IMR-90 (cell line): ENCODE results near the gene GBE1. TPM values are rescaled to one million over a fixed set of nuclear protein-coding genes. Genes with fewer than 3 reads are reported as not detected.

Experiments
- ATAC-seq: fragments of 200-7000 bp; cut with Tn5 transposase; 2 replicates; pipeline ENCODE4 v1.9.1; 2020; ENCODE audit warnings: low read depth, mild to moderate bottlenecking, moderate library complexity
- BruUV-seq: library from RNA; stranded (reverse); fragments of 400-500 nt; replicated peaks from 2 replicates; lab custom pipeline; 2021; lab: Mats Ljungman, UMichigan
- CTCF ChIA-PET: fragments of 300-600 bp; formaldehyde crosslinking; extraction: SDS; loops from one replicate; lab custom pipeline; 2021; ENCODE audit warnings: antibody characterized with exemption; lab: Yijun Ruan, JAX
- POLR2A ChIA-PET: fragments of 300-600 bp; sonication (Branson Sonifier 250); formaldehyde crosslinking; loops from one replicate; lab custom pipeline; 2022; ENCODE audit warnings: antibody characterized with exemption; ENCODE audit not compliant: unreplicated experiment; lab: Charles Lee
- DNase-seq: peaks from one replicate; pipeline ENCODE4 v3.0.0; 2013
- H2AFZ ChIP-seq: replicated peaks from 2 replicates; pipeline ENCODE3; 2013; ENCODE audit warnings: low read length, mild to moderate bottlenecking; ENCODE audit not compliant: poor library complexity
- H2AK5ac ChIP-seq: 2 replicates; pipeline ENCODE4 v1.6.1; 2013; ENCODE audit warnings: low read depth, low read length, inconsistent platforms
- H2AK9ac ChIP-seq: replicated peaks from 2 replicates; pipeline ENCODE3; 2013; ENCODE audit warnings: mild to moderate bottlenecking, low read depth, low read length, moderate library complexity; ENCODE audit not compliant: poor library complexity
- H2BK120ac ChIP-seq: 2 replicates; pipeline ENCODE4 v1.6.1; 2013; ENCODE audit warnings: low read depth, low read length, inconsistent platforms
- H2BK15ac ChIP-seq: 3 replicates; pipeline ENCODE4 v1.6.1; 2013; ENCODE audit warnings: low read depth, low read length, inconsistent platforms
- H2BK20ac ChIP-seq: 2 replicates; pipeline ENCODE4 v1.6.1; 2013; ENCODE audit warnings: low read depth, mild to moderate bottlenecking, inconsistent platforms, low read length, moderate library complexity
- H2BK5ac ChIP-seq: 2 replicates; pipeline ENCODE4 v1.6.1; 2013; ENCODE audit warnings: mild to moderate bottlenecking, low read depth, low read length, inconsistent platforms; ENCODE audit not compliant: poor library complexity, severe bottlenecking
- H3K14ac ChIP-seq: replicated peaks from 2 replicates; pipeline ENCODE4 v1.6.1; 2013; ENCODE audit warnings: low read depth, low read length, inconsistent platforms
- H3K18ac ChIP-seq: 2 replicates; pipeline ENCODE4 v1.6.1; 2013; ENCODE audit warnings: low read depth, low read length, control low read depth
- H3K23ac ChIP-seq: 2 replicates; pipeline ENCODE4 v1.6.1; 2013; ENCODE audit warnings: low read depth, low read length, inconsistent platforms
- H3K27ac ChIP-seq: 2 replicates; pipeline ENCODE4 v1.5.1; 2013; ENCODE audit warnings: mild to moderate bottlenecking, control low read depth, low read length; ENCODE audit not compliant: insufficient read depth
- H3K27me3 ChIP-seq: 2 replicates; pipeline ENCODE4 v1.6.1; 2013; ENCODE audit warnings: low read length; ENCODE audit not compliant: control insufficient read depth, insufficient read depth
- H3K36me3 ChIP-seq: 2 replicates; pipeline ENCODE4 v1.6.1; 2013; ENCODE audit warnings: low read length, mixed read lengths; ENCODE audit not compliant: control insufficient read depth, insufficient read depth
- H3K4ac ChIP-seq: 2 replicates; pipeline ENCODE4 v1.6.1; 2013; ENCODE audit warnings: low read depth, low read length, inconsistent platforms
- H3K4me1 ChIP-seq: 2 replicates; pipeline ENCODE4 v1.6.1; 2013; ENCODE audit warnings: low read length, mixed read lengths; ENCODE audit not compliant: control insufficient read depth, insufficient read depth
- H3K4me2 ChIP-seq: 2 replicates; pipeline ENCODE4 v1.6.1; 2013; ENCODE audit warnings: low read depth, mild to moderate bottlenecking, control low read depth, low read length, moderate library complexity
- H3K4me3 ChIP-seq: 2 replicates; pipeline ENCODE4 v1.5.1; 2013; ENCODE audit warnings: low read depth, mild to moderate bottlenecking, control low read depth, low read length, moderate library complexity; ENCODE audit not compliant: insufficient read depth
- H3K56ac ChIP-seq: 2 replicates; pipeline ENCODE4 v1.6.1; 2013; ENCODE audit warnings: low read length, inconsistent platforms; ENCODE audit not compliant: insufficient read depth; ENCODE audit errors: extremely low read depth
- H3K79me1 ChIP-seq, 2 experiments: 2 replicates each; pipeline ENCODE4 v1.6.1; 2013; ENCODE audit warnings: low read length in 2 of 2, inconsistent platforms in 1 of 2, low read depth in 1 of 2
- H3K9ac ChIP-seq: 2 replicates; pipeline ENCODE4 v1.6.1; 2013; ENCODE audit warnings: low read depth, low read length, control low read depth
- H3K9me1 ChIP-seq: 2 replicates; pipeline ENCODE4 v1.6.1; 2013; ENCODE audit warnings: low read length, inconsistent platforms; ENCODE audit not compliant: insufficient read depth
- H3K9me3 ChIP-seq: 2 replicates; pipeline ENCODE4 v1.6.1; 2013; ENCODE audit warnings: low read length; ENCODE audit not compliant: control insufficient read depth, insufficient read depth
- H4K20me1 ChIP-seq: 2 replicates; pipeline ENCODE4 v1.6.1; 2013; ENCODE audit warnings: low read length, inconsistent platforms; ENCODE audit not compliant: insufficient read depth
- H4K5ac ChIP-seq: 2 replicates; pipeline ENCODE4 v1.6.1; 2013; ENCODE audit warnings: mild to moderate bottlenecking, low read depth, low read length, control low read depth
- H4K8ac ChIP-seq, 2 experiments: 2 replicates each; pipeline ENCODE4 v1.6.1; 2013; ENCODE audit warnings: low read depth in 2 of 2, low read length in 2 of 2, control low read depth in 1 of 2, inconsistent platforms in 1 of 2
- H4K91ac ChIP-seq: 2 replicates; pipeline ENCODE4 v1.6.1; 2013; ENCODE audit warnings: low read depth, low read length, inconsistent platforms; ENCODE audit not compliant: insufficient read depth
- BHLHE40 ChIP-seq: fragments of 150-350 bp; IDR thresholded peaks from 2 replicates; pipeline ENCODE4 v1.6.1; 2016; ENCODE audit warnings: mild to moderate bottlenecking, low read depth, low read length
- CTCF ChIP-seq: conservative IDR thresholded peaks from 2 replicates; pipeline ENCODE4 v1.5.1; 2012; ENCODE audit warnings: mild to moderate bottlenecking, low read depth, low read length, improper control_type of control experiment
- ELK1 ChIP-seq: fragments of 150-350 bp; IDR thresholded peaks from 2 replicates; pipeline ENCODE4 v1.6.1; 2016; ENCODE audit warnings: low read depth, mild to moderate bottlenecking, low read length, moderate library complexity, borderline replicate concordance
- MAZ ChIP-seq: IDR thresholded peaks from 2 replicates; pipeline ENCODE4 v1.6.1; 2012; ENCODE audit warnings: low read depth, mild to moderate bottlenecking, low read length, improper control_type of control experiment, moderate library complexity, borderline replicate concordance
- MXI1 ChIP-seq: IDR thresholded peaks from 2 replicates; pipeline ENCODE4 v1.6.1; 2012; ENCODE audit warnings: low read depth, mild to moderate bottlenecking, low read length, moderate library complexity, borderline replicate concordance
- NFE2L2 ChIP-seq: fragments of 150-350 bp; IDR thresholded peaks from 2 replicates; pipeline ENCODE4 v1.6.1; 2016; ENCODE audit warnings: low read depth, mild to moderate bottlenecking, low read length
- RCOR1 ChIP-seq: IDR thresholded peaks from 2 replicates; pipeline ENCODE4 v1.6.1; 2012; ENCODE audit warnings: mild to moderate bottlenecking, low read length, improper control_type of control experiment; ENCODE audit not compliant: insufficient replicate concordance
- SMC3 ChIP-seq: fragments of 150-350 bp; IDR thresholded peaks from 2 replicates; pipeline ENCODE4 v1.6.1; 2016; ENCODE audit warnings: low read depth, mild to moderate bottlenecking, antibody characterized with exemption, low read length, moderate library complexity
- USF2 ChIP-seq: fragments of 150-350 bp; IDR thresholded peaks from 2 replicates; pipeline ENCODE4 v1.6.1; 2017; ENCODE audit warnings: mild to moderate bottlenecking, antibody characterized with exemption, low read length, low read depth
- WGBS, 2 experiments: methylation state at CpG; one replicate each; pipeline versions ENCODE4 v1.1.5 to v1.1.7; 2013; ENCODE audit warnings: missing lambda C conversion rate in 2 of 2; ENCODE audit not compliant: insufficient read length in 1 of 2; ENCODE audit errors: extremely low coverage in 2 of 2; 5-methylcytosine and 5-hydroxymethylcytosine counted together
- dilution Hi-C: fragments of 300-500 bp; cut with HindIII; formaldehyde crosslinking; loops from one replicate; pipeline ENCODE4 v1.14.3; 2018; ENCODE audit warnings: low sequenced_read_pairs; ENCODE audit not compliant: unreplicated experiment
- in situ Hi-C: fragments of 300-500 bp; cut with MboI; formaldehyde crosslinking; loops from 3 replicates; pipeline ENCODE4 v1.14.3; 2019; ENCODE audit warnings: low sequenced_read_pairs, inconsistent platforms, mixed read lengths
- intact Hi-C: fragments of 100-400 bp; cut with micrococcal nuclease; formaldehyde crosslinking; loops from 2 replicates; pipeline ENCODE4 v1.10.0; 2022
- polyA plus RNA-seq, 3 experiments: library from polyadenylated mRNA; depleted of rRNA; stranded (reverse); fragments of >200 nt; gene quantifications; 2 replicates each; pipeline ENCODE4 v1.2.3, GENCODE V29; 2012; ENCODE audit warnings: low replicate concordance in 1 of 3
- total RNA-seq: library from RNA; depleted of rRNA; stranded (reverse); fragments of >200 nt; gene quantifications from 2 replicates; pipeline ENCODE4 v1.2.3, GENCODE V29; 2012

GBE1 gene
- total and polyA plus RNA-seq, 2 of the 4 experiments (the other 2 are of a cell fraction), result 36.7 to 90.3 TPM

- no peak overlapping the region for H2BK20ac ChIP-seq
- H4K5ac ChIP-seq, result no peak overlapping the region
- no peak overlapping the region for H4K8ac ChIP-seq
- BruUV-seq, result no TSS peak
- no peak overlapping the region for H3K14ac ChIP-seq
- no peak overlapping the region for H2AFZ ChIP-seq
- no peaks in the 10 kb centered on the region for H3K79me1 ChIP-seq
- no peak overlapping the region for H2BK15ac ChIP-seq
- H3K9me3 ChIP-seq, result no peaks in the 10 kb centered on the region
- peaks cover 2% of the 10 kb centered on the region; the same call in 1 of the 2 replicates for H3K4me1 ChIP-seq
- no peaks in the 10 kb centered on the region for H3K9me1 ChIP-seq
- no peak overlapping the region for H3K18ac ChIP-seq
- H3K9ac ChIP-seq, result no peak overlapping the region
- H3K36me3 ChIP-seq, result no peaks in the 10 kb centered on the region
- no peak overlapping the region for H3K23ac ChIP-seq
- H4K91ac ChIP-seq, result no peak overlapping the region
- DNase-seq (no peak), ATAC-seq (no peak)
- intact Hi-C loops (no loop called here), dilution Hi-C loops (no loop called here), in situ Hi-C loops (no loop called here)
- H3K27ac ChIP-seq, result no peak overlapping the region
- CTCF ChIA-PET, result interaction anchor here (0.6 kb wide), 1 partner anchor 16 kb away, joined by 3 read pairs; no protein-coding TSS in a partner anchor
- H3K4me3 ChIP-seq, result no peak overlapping the region
- WGBS, 2 experiments, result no CpG with 5 or more reads among the region's 2 CpGs
- no peak for TF ChIP-seq CTCF
- no peak for TF ChIP-seq MXI1
- no peak for TF ChIP-seq RCOR1
- no peak for TF ChIP-seq SMC3
- TF ChIP-seq NFE2L2, result no peak
- no peak for TF ChIP-seq USF2
- no peak for TF ChIP-seq BHLHE40
- TF ChIP-seq MAZ, result no peak
- TF ChIP-seq ELK1, result no peak
- H3K56ac ChIP-seq, result no peak overlapping the region
- no peaks in the 10 kb centered on the region for H3K27me3 ChIP-seq
- no peak overlapping the region for H3K4me2 ChIP-seq
- POLR2A ChIA-PET, result no interaction called here
- no peaks in the 10 kb centered on the region for H4K20me1 ChIP-seq
- no peak overlapping the region for H3K4ac ChIP-seq
- no peak overlapping the region for H2AK5ac ChIP-seq
- H2AK9ac ChIP-seq, result no peak overlapping the region
- H2BK120ac ChIP-seq, result no peak overlapping the region
- no peak overlapping the region for H2BK5ac ChIP-seq
These were observed 15.2 kb upstream of the GBE1 start for GRCh38 chr3:81776643-81777042.
